ENCODE data around the gene SLC45A1.

- TF ChIP-seq POLR2A (IDR thresholded peaks at IDR 0.05) (no peak), CTCF (IDR thresholded peaks at IDR 0.05) (no peak)
Observed at GRCh38 chr1:8379513-8380186, 61.7 kb downstream of the SLC45A1 start.

Measured in uterus (tissue), 2 donors.